H1 (cell line): ENCODE results near the gene DENND2A.

Experiments used
- CHD2 ChIP-seq: IDR thresholded peaks from 2 replicates; pipeline ENCODE4 v1.6.1; 2012; ENCODE audit warnings: low read length, improper control_type of control experiment
- CTCF ChIP-seq, 3 experiments: IDR thresholded peaks; 1 replicate in 2 of 3; 2 replicates in 1 of 3; pipeline versions ENCODE4 v1.5.1 to v1.6.1; 2011; ENCODE audit warnings: low read length in 3 of 3, mild to moderate bottlenecking in 3 of 3, inconsistent platforms in 2 of 3, low read depth in 1 of 3, moderate library complexity in 1 of 3; ENCODE audit not compliant: insufficient read depth in 1 of 3; ENCODE audit errors: control extremely low read depth in 1 of 3
- HDAC2 ChIP-seq, 2 experiments: fragments of 300-600 bp in 1 of 2; sonication (generic) in 1 of 2; IDR thresholded peaks; 2 replicates each; pipeline ENCODE4 v1.6.1; 2011 to 2012; ENCODE audit warnings: low read depth in 2 of 2, low read length in 2 of 2, mild to moderate bottlenecking in 2 of 2, moderate library complexity in 2 of 2, borderline replicate concordance in 1 of 2, inconsistent platforms in 1 of 2
- POLR2A ChIP-seq, 2 experiments: IDR thresholded peaks; 1 replicate in 1 of 2; 2 replicates in 1 of 2; pipeline ENCODE4 v1.6.1; 2011; ENCODE audit warnings: low read depth in 2 of 2, low read length in 2 of 2, mild to moderate bottlenecking in 2 of 2; ENCODE audit errors: control extremely low read depth in 1 of 2
- RBBP5 ChIP-seq: IDR thresholded peaks from 2 replicates; pipeline ENCODE4 v1.7.1; 2012; ENCODE audit warnings: low read depth, mild to moderate bottlenecking, inconsistent platforms, low read length, moderate library complexity, borderline replicate concordance

GRCh38 chr7:140604760-140605159 lies 35.9 kb downstream of the DENND2A start:
- no peak for TF ChIP-seq POLR2A (IDR thresholded peaks at IDR 0.05; ENCODE audit: control extremely low read depth in 1 of 2, low read depth in 2 of 2, low read length in 2 of 2)
- TF ChIP-seq CTCF (IDR thresholded peaks at IDR 0.05; ENCODE audit: control extremely low read depth in 1 of 3, insufficient read depth in 1 of 3, low read depth in 1 of 3, low read length in 3 of 3) = no peak
- TF ChIP-seq HDAC2 (IDR thresholded peaks at IDR 0.05; ENCODE audit: borderline replicate concordance in 1 of 2, low read depth in 2 of 2, low read length in 2 of 2) = no peak
- TF ChIP-seq RBBP5 = no peak
- TF ChIP-seq CHD2 = no peak
